ENCODE results near the gene SPACDR.
"Not testable (repeated sequence)": the region's sequence is repeated elsewhere in the genome, so short reads cannot be mapped to it uniquely, and the experiment has no call there.

SPACDR gene

DNA sequence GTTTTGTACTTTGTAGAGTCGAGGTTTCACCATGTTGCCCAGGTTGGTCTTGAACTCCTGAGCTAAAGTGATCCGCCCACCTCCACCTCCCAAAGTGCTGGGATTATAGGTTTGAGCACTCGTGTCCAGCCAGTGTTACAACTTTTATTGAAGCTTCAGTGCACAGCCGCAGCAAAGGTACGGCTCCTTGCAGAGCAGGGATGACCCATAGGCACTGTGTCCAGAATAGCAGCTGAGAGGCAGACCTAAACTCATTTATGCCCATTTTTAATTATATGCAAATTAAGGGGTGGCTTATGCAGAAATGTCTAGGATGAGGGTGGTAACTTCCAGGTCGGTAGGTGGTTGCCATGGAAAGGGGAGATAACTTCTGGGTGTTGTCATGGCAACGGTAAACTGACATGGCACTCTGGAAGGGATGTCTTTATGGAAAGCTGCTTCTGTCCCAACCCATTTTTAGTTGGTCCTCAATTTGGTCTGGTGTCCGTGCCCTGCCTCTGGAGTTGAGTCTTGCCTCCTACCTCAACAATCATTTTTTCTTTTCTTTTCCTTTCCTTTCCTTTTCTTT is 42.4 kb upstream of the SPACDR start:
- H3K14ac ChIP-seq (ENCODE audit: low read length in 2 of 2) = no peak overlapping the region
- H2BK5ac ChIP-seq (ENCODE audit: low read depth, low read length, poor library complexity, severe bottlenecking) = no peak overlapping the region
- H3K4me2 ChIP-seq (ENCODE audit: low read length, poor library complexity, severe bottlenecking) = no peak overlapping the region
- no peak overlapping the region for H4K91ac ChIP-seq (ENCODE audit: low read length)
- no peak overlapping the region for H2AK5ac ChIP-seq (ENCODE audit: low read length, severe bottlenecking)
- H2BK15ac ChIP-seq (ENCODE audit: low read depth, poor library complexity, severe bottlenecking) = no peak overlapping the region
- peaks cover 0 to 11% of the 10 kb centered on the region in 2 experiments for H3K27me3 ChIP-seq (ENCODE audit: control insufficient read depth in 1 of 2, insufficient read depth in 1 of 2, low read length in 2 of 2)
- no peak overlapping the region for H2BK12ac ChIP-seq (ENCODE audit: low read length in 2 of 2)
- H3K36me3 ChIP-seq (ENCODE audit: control insufficient read depth in 1 of 2, insufficient read depth in 2 of 2, low read depth in 1 of 2, low read length in 2 of 2) = no peaks in the 10 kb centered on the region
- H2BK120ac ChIP-seq (ENCODE audit: low read depth, low read length) = no peak overlapping the region
- H3K23ac ChIP-seq (ENCODE audit: low read length in 2 of 2) = no peak overlapping the region
- no peak overlapping the region for H3K9ac ChIP-seq (ENCODE audit: low read length)
- H3K9me3 ChIP-seq (ENCODE audit: control insufficient read depth, low read length) = no peaks in the 10 kb centered on the region
- no peak overlapping the region for H3K18ac ChIP-seq (ENCODE audit: low read depth in 1 of 2, low read length in 2 of 2)
- 79% methylated on average over 8 of the region's 8 CpGs for WGBS
- no peaks in the 10 kb centered on the region for H3K79me1 ChIP-seq (replicated peaks; ENCODE audit: low read length, poor library complexity, severe bottlenecking)
- H2AFZ ChIP-seq (ENCODE audit: low read depth, low read length) = no peak overlapping the region
- H3K4ac ChIP-seq (ENCODE audit: low read depth in 1 of 2, low read length in 2 of 2) = no peak overlapping the region
- no peak overlapping the region for H3K27ac ChIP-seq (ENCODE audit: low read length, poor library complexity, severe bottlenecking)
- H3K4me3 ChIP-seq (ENCODE audit: insufficient read depth in 1 of 2, low read depth in 1 of 2, low read length in 2 of 2) = no peak overlapping the region
- H3K4me1 ChIP-seq (ENCODE audit: control insufficient read depth, insufficient read depth, low read depth, low read length) = peaks cover 12% of the 10 kb centered on the region
- DNase-seq = no peak
- no peak overlapping the region for H4K8ac ChIP-seq (ENCODE audit: low read length)

DNA sequence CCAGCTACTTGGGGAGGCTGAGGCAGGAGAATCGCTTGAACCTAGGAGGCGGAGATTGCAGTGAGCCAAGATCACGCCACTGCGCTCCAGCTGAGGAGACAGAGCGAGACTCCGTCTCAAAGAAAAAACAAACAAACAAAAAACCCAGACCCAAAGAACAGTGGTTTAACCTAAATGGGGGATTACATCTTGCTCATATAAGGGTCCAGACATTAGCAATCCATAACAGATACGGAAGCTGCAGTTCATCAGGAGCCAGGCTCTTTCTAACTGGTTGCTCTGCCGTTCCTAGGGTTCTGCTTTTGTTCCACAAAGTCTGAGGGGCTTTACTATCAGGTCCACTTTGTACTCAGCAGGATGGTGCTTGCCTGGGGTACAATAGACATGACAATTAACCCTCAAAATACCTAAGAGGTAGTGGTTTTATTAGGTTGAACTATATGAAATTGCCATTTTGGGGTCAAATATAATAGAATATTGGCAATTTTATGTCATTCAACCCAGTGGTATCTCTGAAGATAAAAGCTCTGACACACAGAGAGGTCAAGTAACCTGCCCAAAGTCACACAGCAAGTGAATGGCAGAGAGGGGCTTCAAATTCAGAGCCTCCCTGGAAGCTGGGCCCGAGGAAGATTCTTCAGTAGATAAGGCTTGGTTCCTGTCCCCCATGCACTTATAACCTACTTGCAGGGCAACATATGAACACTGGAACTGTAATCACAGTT is 41.0 kb upstream of the SPACDR start:
- no peak for DNase-seq
- Histone ChIP-seq H3K9ac (ENCODE audit: low read length) (no peak overlapping the region), H3K27ac (ENCODE audit: low read length, poor library complexity, severe bottlenecking) (no peak overlapping the region), H3K9me3 (ENCODE audit: control insufficient read depth, low read length) (no peaks in the 10 kb centered on the region), H2BK15ac (ENCODE audit: low read depth, poor library complexity, severe bottlenecking) (no peak overlapping the region), H3K4me3 (ENCODE audit: insufficient read depth in 1 of 2, low read depth in 1 of 2, low read length in 2 of 2) (no peak overlapping the region), H4K8ac (ENCODE audit: low read length) (no peak overlapping the region), H3K23ac (ENCODE audit: low read length in 2 of 2) (no peak overlapping the region), H3K27me3 (ENCODE audit: control insufficient read depth in 1 of 2, insufficient read depth in 1 of 2, low read length in 2 of 2) (peaks cover 0 to 11% of the 10 kb centered on the region in 2 experiments), H3K79me1 (replicated peaks; ENCODE audit: low read length, poor library complexity, severe bottlenecking) (no peaks in the 10 kb centered on the region), H2AK5ac (ENCODE audit: low read length, severe bottlenecking) (no peak overlapping the region), H3K36me3 (ENCODE audit: control insufficient read depth in 1 of 2, insufficient read depth in 2 of 2, low read depth in 1 of 2, low read length in 2 of 2) (no peaks in the 10 kb centered on the region), H3K4me1 (ENCODE audit: control insufficient read depth, insufficient read depth, low read depth, low read length) (peaks cover 12% of the 10 kb centered on the region), H2BK5ac (ENCODE audit: low read depth, low read length, poor library complexity, severe bottlenecking) (no peak overlapping the region), H2AFZ (ENCODE audit: low read depth, low read length) (no peak overlapping the region), H2BK12ac (ENCODE audit: low read length in 2 of 2) (no peak overlapping the region), H3K14ac (ENCODE audit: low read length in 2 of 2) (no peak overlapping the region), H2BK120ac (ENCODE audit: low read depth, low read length) (no peak overlapping the region), H3K4me2 (ENCODE audit: low read length, poor library complexity, severe bottlenecking) (no peak overlapping the region), H3K4ac (ENCODE audit: low read depth in 1 of 2, low read length in 2 of 2) (no peak overlapping the region), H3K18ac (ENCODE audit: low read depth in 1 of 2, low read length in 2 of 2) (no peak overlapping the region), H4K91ac (ENCODE audit: low read length) (no peak overlapping the region)
- 88% methylated on average over 9 of the region's 9 CpGs for WGBS

DNA sequence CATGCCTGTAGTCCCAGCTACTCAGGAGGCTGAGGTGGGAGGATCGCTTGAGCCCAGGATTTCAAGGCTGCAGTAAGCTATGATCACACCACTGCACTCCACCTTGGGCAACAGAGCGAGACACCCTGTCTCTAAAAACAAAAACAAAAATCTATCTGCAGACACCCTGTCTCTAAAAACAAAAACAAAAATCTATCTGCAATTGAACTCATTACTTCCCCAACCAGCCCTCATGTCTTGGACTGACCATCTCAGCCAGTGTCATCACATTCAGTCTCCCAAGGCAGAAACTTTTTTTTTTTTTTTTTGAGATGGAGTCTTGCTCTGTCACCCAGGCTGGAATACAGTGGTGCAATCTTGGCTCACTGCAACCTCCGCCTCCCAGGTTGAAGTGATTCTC is 40.0 kb upstream of the SPACDR start:
- not testable (repeated sequence) for H4K91ac ChIP-seq (ENCODE audit: low read length); H3K4ac ChIP-seq (ENCODE audit: low read depth in 1 of 2, low read length in 2 of 2); H3K79me1 ChIP-seq (replicated peaks; ENCODE audit: low read length, poor library complexity, severe bottlenecking); H3K23ac ChIP-seq (ENCODE audit: low read length in 2 of 2); DNase-seq; H3K18ac ChIP-seq (ENCODE audit: low read depth in 1 of 2, low read length in 2 of 2); H3K14ac ChIP-seq (ENCODE audit: low read length in 2 of 2); H3K9me3 ChIP-seq (ENCODE audit: control insufficient read depth, low read length); H3K4me1 ChIP-seq (ENCODE audit: control insufficient read depth, insufficient read depth, low read depth, low read length); H3K27me3 ChIP-seq (ENCODE audit: control insufficient read depth in 1 of 2, insufficient read depth in 1 of 2, low read length in 2 of 2); H2AK5ac ChIP-seq (ENCODE audit: low read length, severe bottlenecking); H3K9ac ChIP-seq (ENCODE audit: low read length); H2BK15ac ChIP-seq (ENCODE audit: low read depth, poor library complexity, severe bottlenecking); H3K4me2 ChIP-seq (ENCODE audit: low read length, poor library complexity, severe bottlenecking); H2BK5ac ChIP-seq (ENCODE audit: low read depth, low read length, poor library complexity, severe bottlenecking); H3K4me3 ChIP-seq (ENCODE audit: insufficient read depth in 1 of 2, low read depth in 1 of 2, low read length in 2 of 2); H2BK120ac ChIP-seq (ENCODE audit: low read depth, low read length); H3K27ac ChIP-seq (ENCODE audit: low read length, poor library complexity, severe bottlenecking); H2AFZ ChIP-seq (ENCODE audit: low read depth, low read length); H2BK12ac ChIP-seq (ENCODE audit: low read length in 2 of 2); H4K8ac ChIP-seq (ENCODE audit: low read length); H3K36me3 ChIP-seq (ENCODE audit: control insufficient read depth in 1 of 2, insufficient read depth in 2 of 2, low read depth in 1 of 2, low read length in 2 of 2)
- 99% methylated on average over 3 of the region's 3 CpGs for whole genome bisulfite sequencing

DNA sequence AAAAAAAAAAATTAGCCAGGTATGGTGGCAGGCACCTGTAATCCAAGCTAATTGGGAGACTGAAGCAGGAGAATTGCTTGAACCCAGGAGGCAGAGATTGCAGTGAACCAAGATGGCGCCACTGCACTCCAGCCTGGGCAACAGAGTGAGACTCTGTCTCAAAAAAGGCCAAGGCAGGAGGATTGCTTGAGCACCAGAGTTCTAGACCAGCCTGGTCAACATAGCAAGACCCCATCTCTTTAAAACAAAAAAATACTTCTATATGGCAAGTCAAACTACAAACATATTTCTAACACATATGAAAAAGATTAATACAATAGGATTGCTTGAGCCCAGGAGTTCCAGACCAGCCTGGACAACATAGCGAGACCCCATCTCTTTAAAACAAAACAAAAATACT is 36.7 kb upstream of the SPACDR start:
- not testable (repeated sequence) for H3K18ac ChIP-seq (ENCODE audit: low read depth in 1 of 2, low read length in 2 of 2); H3K4me3 ChIP-seq (ENCODE audit: insufficient read depth in 1 of 2, low read depth in 1 of 2, low read length in 2 of 2); H4K91ac ChIP-seq (ENCODE audit: low read length); H4K8ac ChIP-seq (ENCODE audit: low read length); H3K9ac ChIP-seq (ENCODE audit: low read length); H3K9me3 ChIP-seq (ENCODE audit: control insufficient read depth, low read length); H2AK5ac ChIP-seq (ENCODE audit: low read length, severe bottlenecking); H3K14ac ChIP-seq (ENCODE audit: low read length in 2 of 2); H2BK15ac ChIP-seq (ENCODE audit: low read depth, poor library complexity, severe bottlenecking); H2BK5ac ChIP-seq (ENCODE audit: low read depth, low read length, poor library complexity, severe bottlenecking); H3K4me1 ChIP-seq (ENCODE audit: control insufficient read depth, insufficient read depth, low read depth, low read length); H3K79me1 ChIP-seq (replicated peaks; ENCODE audit: low read length, poor library complexity, severe bottlenecking); DNase-seq; H2BK120ac ChIP-seq (ENCODE audit: low read depth, low read length); H3K23ac ChIP-seq (ENCODE audit: low read length in 2 of 2); H3K36me3 ChIP-seq (ENCODE audit: control insufficient read depth in 1 of 2, insufficient read depth in 2 of 2, low read depth in 1 of 2, low read length in 2 of 2); H3K27ac ChIP-seq (ENCODE audit: low read length, poor library complexity, severe bottlenecking); H3K27me3 ChIP-seq (ENCODE audit: control insufficient read depth in 1 of 2, insufficient read depth in 1 of 2, low read length in 2 of 2); H3K4ac ChIP-seq (ENCODE audit: low read depth in 1 of 2, low read length in 2 of 2); H2AFZ ChIP-seq (ENCODE audit: low read depth, low read length); H2BK12ac ChIP-seq (ENCODE audit: low read length in 2 of 2); H3K4me2 ChIP-seq (ENCODE audit: low read length, poor library complexity, severe bottlenecking)
- 86% methylated on average over 1 of the region's 2 CpGs for WGBS
